ENCODE results near the gene TFAP2A. TPM values are rescaled to one million over a fixed set of nuclear protein-coding genes. Genes with fewer than 3 reads are reported as not detected.

TFAP2A gene
- total and polyA plus RNA-seq, 2 donors from 2014 or later: 10.1 to 16.2 TPM

GRCh38 chr6:10453596-10453995 is 38.7 kb upstream of the TFAP2A start:
- no peak for TF ChIP-seq CTCF (IDR thresholded peaks at IDR 0.05; ENCODE audit: borderline replicate concordance, extremely low read depth, insufficient read depth)

GRCh38 chr6:10451828-10452509 is 37.1 kb upstream of the TFAP2A start:
- Histone ChIP-seq H3K36me3 (ENCODE audit: control insufficient read depth in 2 of 3, insufficient read depth in 3 of 3, low read length in 3 of 3) (no peaks in the 10 kb centered on the region), H3K4me1 (ENCODE audit: control insufficient read depth in 2 of 3, insufficient read depth in 2 of 3, low read depth in 1 of 3, low read length in 3 of 3) (no peaks in the 10 kb centered on the region), H3K27me3 (ENCODE audit: control insufficient read depth, insufficient read depth, low read length) (no peaks in the 10 kb centered on the region), H3K9ac (ENCODE audit: low read length in 3 of 3) (no peak overlapping the region), H3K4me3 (ENCODE audit: low read length in 3 of 3) (no peak overlapping the region), H3K27ac (ENCODE audit: low read depth in 2 of 2, low read length in 2 of 2) (no peak overlapping the region), H3K9me3 (ENCODE audit: control insufficient read depth in 2 of 3, insufficient read depth in 1 of 3, low read length in 3 of 3) (no peaks in the 10 kb centered on the region)
- intact Hi-C loops (cut with DNase I): no loop called here
- DNase-seq (peak; percentile 46 to 92 (median 56)), FAIRE-seq (no peak)
- no peak for TF ChIP-seq CTCF (IDR thresholded peaks at IDR 0.05; ENCODE audit: borderline replicate concordance, extremely low read depth, insufficient read depth)

More at GRCh38 chr6:10453596-10453995, 38.7 kb upstream of the TFAP2A start:
- DNase-seq (no peak), FAIRE-seq (no peak)
- Histone ChIP-seq H3K9ac (ENCODE audit: low read length in 3 of 3) (no peak overlapping the region), H3K4me1 (ENCODE audit: control insufficient read depth in 2 of 3, insufficient read depth in 2 of 3, low read depth in 1 of 3, low read length in 3 of 3) (no peaks in the 10 kb centered on the region), H3K9me3 (ENCODE audit: control insufficient read depth in 2 of 3, insufficient read depth in 1 of 3, low read length in 3 of 3) (no peaks in the 10 kb centered on the region), H3K36me3 (ENCODE audit: control insufficient read depth in 2 of 3, insufficient read depth in 3 of 3, low read length in 3 of 3) (no peaks in the 10 kb centered on the region), H3K4me3 (ENCODE audit: low read length in 3 of 3) (no peak overlapping the region), H3K27me3 (ENCODE audit: control insufficient read depth, insufficient read depth, low read length) (no peaks in the 10 kb centered on the region), H3K27ac (ENCODE audit: low read depth in 2 of 2, low read length in 2 of 2) (no peak overlapping the region)
- intact Hi-C loops (cut with DNase I): no loop called here

- intact Hi-C loops (cut with DNase I): no loop called here
- Histone ChIP-seq H3K27me3 (ENCODE audit: control insufficient read depth, insufficient read depth, low read length) (no peaks in the 10 kb centered on the region), H3K27ac (ENCODE audit: low read depth in 2 of 2, low read length in 2 of 2) (no peak overlapping the region), H3K4me1 (ENCODE audit: control insufficient read depth in 2 of 3, insufficient read depth in 2 of 3, low read depth in 1 of 3, low read length in 3 of 3) (no peaks in the 10 kb centered on the region), H3K4me3 (ENCODE audit: low read length in 3 of 3) (no peak overlapping the region), H3K9ac (ENCODE audit: low read length in 3 of 3) (no peak overlapping the region), H3K36me3 (ENCODE audit: control insufficient read depth in 2 of 3, insufficient read depth in 3 of 3, low read length in 3 of 3) (no peaks in the 10 kb centered on the region), H3K9me3 (ENCODE audit: control insufficient read depth in 2 of 3, insufficient read depth in 1 of 3, low read length in 3 of 3) (no peaks in the 10 kb centered on the region)
- DNase-seq: no peak
- no peak for FAIRE-seq
- TF ChIP-seq CTCF (IDR thresholded peaks at IDR 0.05; ENCODE audit: borderline replicate concordance, extremely low read depth, insufficient read depth): no peak
Measured at GRCh38 chr6:10451394-10451793, 36.5 kb upstream of the TFAP2A start.

GRCh38 chr6:10449751-10450150 is 34.9 kb upstream of the TFAP2A start:
- no peak for TF ChIP-seq CTCF (IDR thresholded peaks at IDR 0.05; ENCODE audit: borderline replicate concordance, extremely low read depth, insufficient read depth)
- no peak for FAIRE-seq
- no peaks in the 10 kb centered on the region for H3K36me3 ChIP-seq (ENCODE audit: control insufficient read depth in 2 of 3, insufficient read depth in 3 of 3, low read length in 3 of 3)

More at GRCh38 chr6:10449751-10450150, 34.9 kb upstream of the TFAP2A start:
- no peak overlapping the region for H3K27ac ChIP-seq (ENCODE audit: low read depth in 2 of 2, low read length in 2 of 2)
- no peaks in the 10 kb centered on the region for H3K27me3 ChIP-seq (ENCODE audit: control insufficient read depth, insufficient read depth, low read length)
- no peaks in the 10 kb centered on the region for H3K9me3 ChIP-seq (ENCODE audit: control insufficient read depth in 2 of 3, insufficient read depth in 1 of 3, low read length in 3 of 3)
- intact Hi-C loops (cut with DNase I): no loop called here
- DNase-seq: no peak
- no peak overlapping the region for H3K9ac ChIP-seq (ENCODE audit: low read length in 3 of 3)
- no peaks in the 10 kb centered on the region for H3K4me1 ChIP-seq (ENCODE audit: control insufficient read depth in 2 of 3, insufficient read depth in 2 of 3, low read depth in 1 of 3, low read length in 3 of 3)
- H3K4me3 ChIP-seq (ENCODE audit: low read length in 3 of 3): no peak overlapping the region

Measured in kidney (tissue), 14 donors.